ENCODE results near the gene IGFBPL1. TPM values are rescaled to one million over a fixed set of nuclear protein-coding genes. Genes with fewer than 3 reads are reported as not detected.

IGFBPL1 gene
- total RNA-seq, 1 donor from 2014 or later, result not detected

DNA sequence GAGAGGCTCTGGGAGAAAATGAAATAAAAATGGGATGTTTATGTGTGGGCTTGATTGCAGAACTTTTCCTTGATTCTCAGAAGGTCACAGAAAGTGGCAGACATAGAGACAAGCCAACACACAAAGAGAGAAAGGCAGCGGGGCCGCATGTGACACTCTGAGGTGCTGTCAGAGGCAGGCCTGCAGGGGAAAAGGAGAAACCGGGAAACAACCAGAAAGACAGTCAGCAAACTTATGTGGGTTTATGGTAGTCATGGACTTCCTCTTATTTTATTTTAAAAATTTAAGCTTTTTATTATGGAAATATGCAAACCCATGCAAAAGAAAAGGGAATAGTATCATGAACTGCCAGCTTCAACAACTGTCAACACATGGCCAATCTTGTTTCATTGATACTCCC, 16.3 kb upstream of the IGFBPL1 start:
- TF ChIP-seq CTCF (IDR thresholded peaks at IDR 0.05; ENCODE audit: insufficient read depth, low read length, severe bottlenecking), result no peak
- no peaks in the 10 kb centered on the region for H3K27me3 ChIP-seq (ENCODE audit: control insufficient read depth, insufficient read depth, low read length)
- H3K36me3 ChIP-seq (ENCODE audit: control insufficient read depth, insufficient read depth, low read length), result no peaks in the 10 kb centered on the region
- no peak overlapping the region for H3K4me3 ChIP-seq (ENCODE audit: low read depth, low read length)
- no peak for FAIRE-seq
- DNase-seq (ENCODE audit: low read depth), result no peak

DNA sequence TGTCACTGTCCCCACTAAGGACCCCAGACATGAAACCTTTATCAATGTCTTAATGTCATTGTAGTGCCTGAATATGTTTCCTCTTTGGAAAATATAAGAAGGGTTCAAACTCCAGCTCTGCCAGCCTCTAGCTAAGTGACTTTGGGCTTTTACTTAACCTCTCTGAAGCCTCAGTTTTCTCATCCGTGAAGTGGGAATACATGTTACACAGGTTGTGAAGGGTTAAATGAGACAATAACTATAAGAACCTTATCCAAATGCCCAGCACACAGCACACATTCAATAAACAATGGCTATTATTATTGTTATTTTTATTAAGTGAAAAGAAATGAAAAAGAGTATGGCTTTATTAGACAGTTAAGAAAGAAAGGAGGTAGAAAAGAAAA, 15.7 kb upstream of the IGFBPL1 start:
- H3K36me3 ChIP-seq (ENCODE audit: control insufficient read depth, insufficient read depth, low read length), result no peaks in the 10 kb centered on the region
- no peak for DNase-seq (ENCODE audit: low read depth)
- H3K4me3 ChIP-seq (ENCODE audit: low read depth, low read length), result no peak overlapping the region
- TF ChIP-seq CTCF (IDR thresholded peaks at IDR 0.05; ENCODE audit: insufficient read depth, low read length, severe bottlenecking), result no peak
- no peak for FAIRE-seq
- no peaks in the 10 kb centered on the region for H3K27me3 ChIP-seq (ENCODE audit: control insufficient read depth, insufficient read depth, low read length)

GRCh38 chr9:38439291-38439915, 15.1 kb upstream of the IGFBPL1 start:
- DNase-seq (ENCODE audit: low read depth) (no peak), FAIRE-seq (no peak)
- H3K36me3 ChIP-seq (ENCODE audit: control insufficient read depth, insufficient read depth, low read length), result no peaks in the 10 kb centered on the region
- H3K27me3 ChIP-seq (ENCODE audit: control insufficient read depth, insufficient read depth, low read length), result no peaks in the 10 kb centered on the region
- no peak overlapping the region for H3K4me3 ChIP-seq (ENCODE audit: low read depth, low read length)
- no peak for TF ChIP-seq CTCF (IDR thresholded peaks at IDR 0.05; ENCODE audit: insufficient read depth, low read length, severe bottlenecking)

- peak; percentile 59 for DNase-seq (ENCODE audit: low read depth)
- H3K27me3 ChIP-seq (ENCODE audit: control insufficient read depth, insufficient read depth, low read length), result no peaks in the 10 kb centered on the region
- no peak for TF ChIP-seq CTCF (IDR thresholded peaks at IDR 0.05; ENCODE audit: insufficient read depth, low read length, severe bottlenecking)
- H3K4me3 ChIP-seq (ENCODE audit: low read depth, low read length), result no peak overlapping the region
- H3K36me3 ChIP-seq (ENCODE audit: control insufficient read depth, insufficient read depth, low read length), result no peaks in the 10 kb centered on the region
- no peak for FAIRE-seq
These were observed 13.1 kb upstream of the IGFBPL1 start for GRCh38 chr9:38437193-38437823.

GRCh38 chr9:38436708-38437107, 12.5 kb upstream of the IGFBPL1 start:
- H3K27me3 ChIP-seq (ENCODE audit: control insufficient read depth, insufficient read depth, low read length), result no peaks in the 10 kb centered on the region
- no peaks in the 10 kb centered on the region for H3K36me3 ChIP-seq (ENCODE audit: control insufficient read depth, insufficient read depth, low read length)
- no peak overlapping the region for H3K4me3 ChIP-seq (ENCODE audit: low read depth, low read length)
- peak; percentile 13 for DNase-seq (ENCODE audit: low read depth)
- FAIRE-seq, result no peak
- no peak for TF ChIP-seq CTCF (IDR thresholded peaks at IDR 0.05; ENCODE audit: insufficient read depth, low read length, severe bottlenecking)

- no peak overlapping the region for H3K4me3 ChIP-seq (ENCODE audit: low read depth, low read length)
- no peaks in the 10 kb centered on the region for H3K27me3 ChIP-seq (ENCODE audit: control insufficient read depth, insufficient read depth, low read length)
- DNase-seq (ENCODE audit: low read depth) (no peak), FAIRE-seq (no peak)
- TF ChIP-seq CTCF (IDR thresholded peaks at IDR 0.05; ENCODE audit: insufficient read depth, low read length, severe bottlenecking), result no peak
- no peaks in the 10 kb centered on the region for H3K36me3 ChIP-seq (ENCODE audit: control insufficient read depth, insufficient read depth, low read length)
These were observed 11.3 kb upstream of the IGFBPL1 start for GRCh38 chr9:38435521-38435920.
